Subcutaneous abdominal adipose tissue (tissue), 5 donors: ENCODE data around the gene GGA1.

Source experiments
- H3K27ac ChIP-seq: one replicate; pipeline ENCODE4 v1.7.0; 2013; ENCODE audit warnings: low read depth, mild to moderate bottlenecking, inconsistent platforms, low read length, moderate library complexity
- H3K27me3 ChIP-seq, 5 donors: one replicate each; pipeline ENCODE4 v1.7.0; 2013; ENCODE audit warnings: low read length in 5 of 5, inconsistent platforms in 1 of 5; ENCODE audit not compliant: control insufficient read depth in 5 of 5, insufficient read depth in 4 of 5
- H3K36me3 ChIP-seq, 5 donors: one replicate each; pipeline ENCODE4 v1.7.0; 2013; ENCODE audit warnings: low read length in 5 of 5; ENCODE audit not compliant: control insufficient read depth in 5 of 5, insufficient read depth in 5 of 5
- H3K4me1 ChIP-seq, 5 donors: one replicate each; pipeline ENCODE4 v1.7.0; 2013; ENCODE audit warnings: low read length in 5 of 5, mild to moderate bottlenecking in 3 of 5, moderate library complexity in 1 of 5; ENCODE audit not compliant: control insufficient read depth in 5 of 5, insufficient read depth in 5 of 5
- H3K4me3 ChIP-seq, 5 donors: one replicate each; pipeline ENCODE4 v1.7.0; 2013; ENCODE audit warnings: low read length in 5 of 5, low read depth in 1 of 5
- H3K9ac ChIP-seq, 5 donors: one replicate each; pipeline ENCODE4 v1.7.0; 2013; ENCODE audit warnings: low read length in 5 of 5, mild to moderate bottlenecking in 4 of 5, moderate library complexity in 3 of 5
- H3K9me3 ChIP-seq, 5 donors: one replicate each; pipeline ENCODE4 v1.7.0; 2013; ENCODE audit warnings: low read length in 5 of 5; ENCODE audit not compliant: control insufficient read depth in 5 of 5
- donor health status: healthy.
- donor health status: healthy.
- donor health status: healthy.
- donor health status: healthy.
- donor health status: healthy.

Gene GGA1

GRCh38 chr22:37621352-37621860 lies 12.8 kb downstream of the GGA1 start:
- no peak overlapping the region for H3K9ac ChIP-seq
- H3K4me3 ChIP-seq, result no peak overlapping the region
- H3K27ac ChIP-seq, result no peak overlapping the region
- H3K4me1 ChIP-seq, result peaks cover 5 to 22% (median 13%) of the 10 kb centered on the region in 5 donors
- no peaks in the 10 kb centered on the region for H3K9me3 ChIP-seq
- H3K27me3 ChIP-seq, result no peaks in the 10 kb centered on the region
- peaks cover 0 to 88% (median 54%) of the 10 kb centered on the region in 5 donors for H3K36me3 ChIP-seq

- H3K27me3 ChIP-seq, result no peaks in the 10 kb centered on the region
- no peak overlapping the region for H3K4me3 ChIP-seq
- H3K36me3 ChIP-seq, result peaks cover 0 to 72% (median 47%) of the 10 kb centered on the region in 5 donors
- H3K4me1 ChIP-seq, result peaks cover 6 to 41% (median 29%) of the 10 kb centered on the region in 5 donors
- no peak overlapping the region for H3K27ac ChIP-seq
- no peaks in the 10 kb centered on the region for H3K9me3 ChIP-seq
- H3K9ac ChIP-seq, result peak overlapping the region in 2 of 5 donors; percentile 3 to 10
Observed at GRCh38 chr22:37623075-37624016, 14.7 kb downstream of the GGA1 start.

GRCh38 chr22:37624017-37624365 lies 15.4 kb downstream of the GGA1 start:
- H3K9ac ChIP-seq, result peak overlapping the region in 2 of 5 donors; percentile 3 to 10
- no peaks in the 10 kb centered on the region for H3K27me3 ChIP-seq
- no peaks in the 10 kb centered on the region for H3K9me3 ChIP-seq
- H3K27ac ChIP-seq, result no peak overlapping the region
- peaks cover 6 to 44% (median 29%) of the 10 kb centered on the region in 5 donors for H3K4me1 ChIP-seq
- no peak overlapping the region for H3K4me3 ChIP-seq
- H3K36me3 ChIP-seq, result peaks cover 0 to 72% (median 44%) of the 10 kb centered on the region in 5 donors

- H3K9ac ChIP-seq, result peak overlapping the region in 2 of 5 donors; percentile 21 to 73
- peaks cover 0 to 72% (median 46%) of the 10 kb centered on the region in 5 donors for H3K36me3 ChIP-seq
- H3K9me3 ChIP-seq, result no peaks in the 10 kb centered on the region
- H3K27ac ChIP-seq, result peak overlapping the region; percentile 85
- peaks cover 6 to 44% (median 29%) of the 10 kb centered on the region in 5 donors for H3K4me1 ChIP-seq
- no peak overlapping the region for H3K4me3 ChIP-seq
- no peaks in the 10 kb centered on the region for H3K27me3 ChIP-seq
Observed at GRCh38 chr22:37624876-37625275, 16.2 kb downstream of the GGA1 start.

GRCh38 chr22:37625737-37626136 lies 17.1 kb downstream of the GGA1 start:
- H3K4me3 ChIP-seq, result no peak overlapping the region
- H3K4me1 ChIP-seq, result peaks cover 6 to 44% (median 29%) of the 10 kb centered on the region in 5 donors
- peak overlapping the region in 3 of 5 donors; percentile 42 to 73 (median 73) for H3K9ac ChIP-seq
- peak overlapping the region; percentile 85 for H3K27ac ChIP-seq
- no peaks in the 10 kb centered on the region for H3K27me3 ChIP-seq
- H3K9me3 ChIP-seq, result no peaks in the 10 kb centered on the region
- H3K36me3 ChIP-seq, result peaks cover 0 to 72% (median 46%) of the 10 kb centered on the region in 5 donors

- Histone ChIP-seq H3K9ac (peak overlapping the region in 3 of 5 donors; percentile 42 to 73 (median 73)), H3K27me3 (no peaks in the 10 kb centered on the region), H3K27ac (peak overlapping the region; percentile 85), H3K4me1 (peaks cover 6 to 44% (median 29%) of the 10 kb centered on the region in 5 donors), H3K4me3 (no peak overlapping the region), H3K36me3 (peaks cover 0 to 72% (median 47%) of the 10 kb centered on the region in 5 donors), H3K9me3 (no peaks in the 10 kb centered on the region)
Observed at GRCh38 chr22:37626144-37626543, 17.5 kb downstream of the GGA1 start.

GRCh38 chr22:37626556-37627075 lies 18.0 kb downstream of the GGA1 start:
- H3K9ac ChIP-seq, result peak overlapping the region in 1 of 5 donors; percentile 73

GRCh38 chr22:37627121-37627520 lies 18.5 kb downstream of the GGA1 start:
- H3K27me3 ChIP-seq, result no peaks in the 10 kb centered on the region
- H3K27ac ChIP-seq, result peak overlapping the region; percentile 85
- peaks cover 6 to 49% (median 34%) of the 10 kb centered on the region in 5 donors for H3K4me1 ChIP-seq
- peaks cover 0 to 75% (median 48%) of the 10 kb centered on the region in 5 donors for H3K36me3 ChIP-seq
- no peaks in the 10 kb centered on the region for H3K9me3 ChIP-seq
- no peak overlapping the region for H3K4me3 ChIP-seq
- H3K9ac ChIP-seq, result peak overlapping the region in 2 of 5 donors; percentile 0 to 43

More at GRCh38 chr22:37626556-37627075, 18.0 kb downstream of the GGA1 start:
- H3K27ac ChIP-seq, result peak overlapping the region; percentile 85
- peaks cover 6 to 47% (median 32%) of the 10 kb centered on the region in 5 donors for H3K4me1 ChIP-seq
- peaks cover 0 to 72% (median 44%) of the 10 kb centered on the region in 5 donors for H3K36me3 ChIP-seq
- H3K27me3 ChIP-seq, result no peaks in the 10 kb centered on the region
- H3K4me3 ChIP-seq, result no peak overlapping the region
- H3K9me3 ChIP-seq, result no peaks in the 10 kb centered on the region

- Histone ChIP-seq H3K9ac (peak overlapping the region in 3 of 5 donors; percentile 0 to 17 (median 1)), H3K27me3 (no peaks in the 10 kb centered on the region), H3K36me3 (peaks cover 0 to 73% (median 53%) of the 10 kb centered on the region in 5 donors), H3K9me3 (no peaks in the 10 kb centered on the region), H3K4me1 (peaks cover 6 to 52% (median 37%) of the 10 kb centered on the region in 5 donors), H3K4me3 (peak overlapping the region in 1 of 5 donors; percentile 10), H3K27ac (no peak overlapping the region)
Observed at GRCh38 chr22:37627545-37627944, 18.9 kb downstream of the GGA1 start.
